H1 (cell line): ENCODE data around the gene KRTAP29-1. TPM values are rescaled to one million over a fixed set of nuclear protein-coding genes. Genes with fewer than 3 reads are reported as not detected.

Experiments
- CBX8 ChIP-seq: fragments of 300-800, 300-1000 bp; sonication (generic); IDR thresholded peaks from 2 replicates; pipeline ENCODE4 v1.7.1; 2016; ENCODE audit warnings: low read depth, low read length, borderline replicate concordance
- JUN ChIP-seq: IDR thresholded peaks from 2 replicates; pipeline ENCODE4 v1.6.1; 2011; ENCODE audit warnings: low read depth, mild to moderate bottlenecking, improper control_type of control experiment, low read length
- USF2 ChIP-seq: IDR thresholded peaks from 2 replicates; pipeline ENCODE4 v1.6.1; 2011; ENCODE audit warnings: low read length, improper control_type of control experiment
- YY1 ChIP-seq: IDR thresholded peaks from 2 replicates; pipeline ENCODE4 v1.6.1; 2011; ENCODE audit warnings: low read depth, mild to moderate bottlenecking, low read length
- polyA plus RNA-seq, 7 experiments: library from polyadenylated mRNA; depleted of rRNA in 3 of 7; stranded (reverse) in 5 of 7; unstranded in 2 of 7; fragments of >200 nt in 5 of 7; fragments of 200-250 nt in 2 of 7; gene quantifications; 1 replicate in 5 of 7; 2 replicates in 1 of 7; 4 replicates in 1 of 7; pipeline versions ENCODE4 v1.2.1 to v1.2.3, GENCODE V29; 2011 to 2013; ENCODE audit warnings: missing spikeins in 2 of 7, mixed read lengths in 2 of 7
- total RNA-seq: library from RNA; stranded (reverse); fragmentation: NEBNext Ultra II Directional; extraction: Animal tissue kit (Norgen Biotek cat#: 25700); gene quantifications from 2 replicates; pipeline ENCODE4 v1.2.1, GENCODE V29; 2021
- TF ChIP-seq, protein P1 (sequence below): IDR thresholded peaks from 2 replicates; pipeline ENCODE4 v1.6.1; 2011; ENCODE audit warnings: low read depth, mild to moderate bottlenecking, low read length; ENCODE audit not compliant: insufficient read depth

KRTAP29-1 gene
- total and polyA plus RNA-seq, 2 of the 8 experiments (the other 6 are each of a cell fraction or from before 2014, with no cell fraction given), result not detected

DNA sequence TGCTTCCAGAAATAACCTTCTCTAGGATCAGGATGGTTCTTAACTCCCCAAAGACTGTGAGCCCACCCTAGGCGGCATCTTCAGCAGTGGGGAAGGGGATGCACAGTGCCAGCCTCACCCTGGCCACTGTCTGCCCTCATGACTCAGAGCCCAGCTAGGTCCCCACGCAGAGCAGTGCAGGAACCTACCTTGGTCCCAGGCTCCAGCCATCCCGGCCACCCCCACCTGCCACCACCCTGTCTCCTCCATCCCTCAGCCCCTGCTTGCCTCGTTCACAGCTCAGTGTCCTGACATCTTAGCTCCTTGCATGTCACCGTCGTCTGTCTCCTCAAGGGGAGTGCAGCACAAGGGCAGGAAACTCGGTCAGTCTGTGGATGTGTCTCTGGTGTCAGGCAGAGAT lies 29.0 kb upstream of the KRTAP29-1 start (continued):
- TF ChIP-seq, protein P1, sequence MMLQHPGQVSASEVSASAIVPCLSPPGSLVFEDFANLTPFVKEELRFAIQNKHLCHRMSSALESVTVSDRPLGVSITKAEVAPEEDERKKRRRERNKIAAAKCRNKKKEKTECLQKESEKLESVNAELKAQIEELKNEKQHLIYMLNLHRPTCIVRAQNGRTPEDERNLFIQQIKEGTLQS, result no peak
- TF ChIP-seq YY1 (no peak), JUN (no peak), USF2 (no peak), CBX8 (no peak)
- TF ChIP-seq, all 59 proteins: peak for 0
